ENCODE results near the gene ZNF862. TPM values are rescaled to one million over a fixed set of nuclear protein-coding genes. Genes with fewer than 3 reads are reported as not detected.

Gene ZNF862
- polyA plus RNA-seq, 1 donor from 2014 or later, result 4.3 TPM

- no peaks in the 10 kb centered on the region for H3K27me3 Mint-ChIP-seq
- H3K4me1 Mint-ChIP-seq, result no peaks in the 10 kb centered on the region
- H3K36me3 Mint-ChIP-seq, result no peaks in the 10 kb centered on the region
- no peaks in the 10 kb centered on the region for H3K9me3 Mint-ChIP-seq
- no peak overlapping the region for H3K4me3 Mint-ChIP-seq
- H3K27ac Mint-ChIP-seq, result peak overlapping the region in 1 of 3 donors; percentile 59
Observed at GRCh38 chr7:149817301-149817771, 20.8 kb upstream of the ZNF862 start.

DNA sequence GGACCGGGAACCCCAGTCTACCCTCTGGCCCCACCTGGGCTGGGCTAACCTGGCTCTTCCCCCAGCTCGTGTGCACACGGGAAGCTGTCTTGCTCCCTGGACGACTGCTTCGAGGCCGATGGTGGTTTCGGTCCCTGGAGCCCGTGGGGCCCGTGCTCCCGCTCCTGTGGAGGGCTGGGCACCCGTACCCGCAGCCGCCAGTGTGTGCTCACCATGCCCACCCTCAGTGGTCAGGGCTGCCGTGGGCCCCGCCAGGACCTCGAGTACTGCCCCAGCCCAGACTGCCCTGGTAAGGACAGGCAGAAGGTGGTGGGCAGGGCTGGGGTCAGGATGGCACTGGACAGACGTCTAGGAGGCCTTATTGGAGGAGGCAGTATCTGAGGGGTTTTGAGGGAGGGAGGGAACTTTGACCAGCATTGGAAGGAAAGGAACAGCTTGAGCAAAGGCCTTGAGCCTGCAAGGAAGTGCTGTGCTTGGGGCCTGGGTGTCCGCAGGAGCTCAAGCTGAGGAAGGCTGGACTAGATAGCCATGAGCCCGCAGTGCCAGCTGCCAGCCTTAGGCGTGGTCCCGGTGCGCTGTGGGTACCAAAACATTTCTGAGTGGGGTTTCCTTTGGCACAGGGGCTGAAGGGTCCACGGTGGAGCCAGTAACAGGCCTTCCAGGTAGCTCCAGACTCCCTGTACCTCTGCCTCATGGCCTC lies 20.2 kb upstream of the ZNF862 start:
- no peak overlapping the region for H3K27ac Mint-ChIP-seq

GRCh38 chr7:149818536-149818840 lies 19.7 kb upstream of the ZNF862 start:
- H3K27ac Mint-ChIP-seq, result no peak overlapping the region
- no peaks in the 10 kb centered on the region for H3K4me1 Mint-ChIP-seq
- no peaks in the 10 kb centered on the region for H3K9me3 Mint-ChIP-seq
- H3K4me3 Mint-ChIP-seq, result no peak overlapping the region
- no peaks in the 10 kb centered on the region for H3K36me3 Mint-ChIP-seq
- no peaks in the 10 kb centered on the region for H3K27me3 Mint-ChIP-seq

More for the DNA sequence above, 20.2 kb upstream of the ZNF862 start:
- Mint-ChIP-seq H3K4me1 (no peaks in the 10 kb centered on the region), H3K36me3 (no peaks in the 10 kb centered on the region), H3K4me3 (no peak overlapping the region), H3K27me3 (no peaks in the 10 kb centered on the region), H3K9me3 (no peaks in the 10 kb centered on the region)

DNA sequence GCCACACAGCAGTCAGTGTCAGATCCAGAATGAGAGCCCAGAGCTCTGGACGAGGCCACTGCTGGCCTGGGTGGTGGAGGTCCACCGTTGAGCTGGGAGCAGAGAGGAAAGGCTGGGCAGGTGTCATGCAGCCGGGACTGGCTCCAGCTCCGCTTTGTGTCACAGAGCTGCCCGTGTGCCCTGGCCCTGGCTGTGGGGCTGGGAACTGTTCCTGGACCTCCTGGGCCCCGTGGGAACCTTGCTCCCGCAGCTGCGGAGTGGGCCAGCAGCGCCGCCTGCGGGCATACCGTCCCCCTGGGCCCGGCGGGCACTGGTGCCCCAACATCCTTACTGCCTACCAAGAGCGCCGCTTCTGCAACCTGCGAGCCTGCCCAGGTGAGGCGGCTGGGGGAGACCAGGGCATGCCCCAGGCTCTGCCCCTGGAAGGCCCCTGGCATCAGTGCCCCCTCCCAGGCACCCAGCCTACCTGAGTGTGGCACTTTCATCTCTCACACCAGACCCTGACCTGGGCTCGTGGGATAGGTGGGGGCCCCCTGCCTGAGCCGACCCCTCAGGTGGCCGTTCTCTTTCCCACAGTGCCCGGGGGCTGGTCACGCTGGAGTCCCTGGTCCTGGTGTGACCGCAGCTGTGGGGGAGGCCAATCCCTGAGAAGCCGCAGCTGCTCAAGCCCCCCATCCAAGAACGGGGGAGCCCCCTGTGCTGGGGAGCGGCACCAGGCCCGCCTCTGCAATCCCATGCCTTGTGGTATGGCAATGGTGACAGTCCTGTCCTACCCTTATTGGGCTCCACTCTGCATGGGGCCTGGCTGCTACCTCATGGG lies 18.8 kb upstream of the ZNF862 start:
- Mint-ChIP-seq H3K4me3 (no peak overlapping the region), H3K27ac (no peak overlapping the region), H3K9me3 (no peaks in the 10 kb centered on the region)

GRCh38 chr7:149819961-149820340 lies 18.2 kb upstream of the ZNF862 start:
- Mint-ChIP-seq H3K9me3 (no peaks in the 10 kb centered on the region), H3K27me3 (no peaks in the 10 kb centered on the region), H3K4me1 (no peaks in the 10 kb centered on the region), H3K36me3 (no peaks in the 10 kb centered on the region), H3K27ac (no peak overlapping the region), H3K4me3 (no peak overlapping the region)

More for the DNA sequence above, 18.8 kb upstream of the ZNF862 start:
- Mint-ChIP-seq H3K27me3 (no peaks in the 10 kb centered on the region), H3K4me1 (no peaks in the 10 kb centered on the region), H3K36me3 (no peaks in the 10 kb centered on the region)

- Mint-ChIP-seq H3K9me3 (no peaks in the 10 kb centered on the region), H3K27me3 (no peaks in the 10 kb centered on the region), H3K4me3 (no peak overlapping the region), H3K27ac (no peak overlapping the region), H3K36me3 (no peaks in the 10 kb centered on the region), H3K4me1 (no peaks in the 10 kb centered on the region)
Observed at GRCh38 chr7:149820622-149821190, 17.5 kb upstream of the ZNF862 start.

DNA sequence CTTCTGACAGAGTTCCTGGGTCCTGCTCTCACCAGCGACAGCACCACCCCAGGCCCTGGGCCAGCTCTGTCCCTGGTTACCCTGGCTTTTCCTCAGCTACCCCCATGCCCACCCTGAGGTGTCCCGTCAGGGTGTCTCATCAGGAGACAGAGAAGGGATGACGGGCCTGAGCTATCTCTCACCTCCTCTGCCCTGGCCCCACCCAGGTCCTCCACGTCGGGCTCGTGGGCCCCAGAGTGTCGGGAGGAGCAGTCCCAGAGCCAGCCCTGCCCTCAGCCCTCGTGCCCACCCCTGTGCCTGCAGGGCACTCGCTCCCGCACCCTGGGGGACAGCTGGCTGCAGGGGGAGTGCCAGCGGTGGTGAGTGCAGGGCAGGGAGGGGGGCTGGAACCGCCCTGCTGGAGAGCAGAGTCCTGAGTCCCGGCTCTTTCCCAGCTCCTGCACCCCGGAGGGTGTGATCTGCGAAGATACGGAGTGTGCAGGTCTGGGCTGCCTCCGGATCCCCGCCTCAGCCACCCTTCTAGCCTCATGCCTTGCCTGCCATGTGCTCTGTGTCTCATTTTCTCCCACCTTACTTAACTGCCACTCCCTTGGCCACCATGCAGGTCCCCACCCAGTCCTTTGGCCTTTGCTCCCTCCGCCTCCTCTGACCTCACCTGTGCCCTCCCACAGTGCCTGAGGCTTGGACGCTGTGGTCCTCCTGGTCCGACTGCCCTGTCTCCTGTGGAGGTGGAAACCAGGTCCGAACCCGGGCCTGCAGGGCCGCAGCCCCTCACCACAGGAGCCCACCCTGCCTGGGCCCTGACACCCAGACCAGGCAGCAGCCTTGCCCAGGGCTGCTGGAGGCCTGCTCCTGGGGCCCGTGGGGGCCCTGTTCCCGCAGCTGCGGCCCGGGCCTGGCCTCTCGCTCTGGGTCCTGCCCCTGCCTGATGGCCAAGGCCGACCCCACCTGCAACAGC lies 16.7 kb upstream of the ZNF862 start:
- Mint-ChIP-seq H3K4me1 (no peaks in the 10 kb centered on the region), H3K27ac (no peak overlapping the region), H3K36me3 (no peaks in the 10 kb centered on the region), H3K9me3 (no peaks in the 10 kb centered on the region), H3K4me3 (no peak overlapping the region), H3K27me3 (no peaks in the 10 kb centered on the region)

- Mint-ChIP-seq H3K4me3 (no peak overlapping the region), H3K4me1 (no peaks in the 10 kb centered on the region), H3K9me3 (no peaks in the 10 kb centered on the region), H3K36me3 (no peaks in the 10 kb centered on the region), H3K27me3 (no peaks in the 10 kb centered on the region), H3K27ac (no peak overlapping the region)
Observed at GRCh38 chr7:149822353-149822943, 15.7 kb upstream of the ZNF862 start.

GRCh38 chr7:149823191-149823630 lies 15.0 kb upstream of the ZNF862 start:
- H3K27ac Mint-ChIP-seq, result no peak overlapping the region
- H3K9me3 Mint-ChIP-seq, result no peaks in the 10 kb centered on the region
- H3K4me1 Mint-ChIP-seq, result peaks cover 0 to 3% (median 0%) of the 10 kb centered on the region in 3 donors
- H3K27me3 Mint-ChIP-seq, result peaks cover 3% of the 10 kb centered on the region
- H3K4me3 Mint-ChIP-seq, result no peak overlapping the region
- peaks cover 2% of the 10 kb centered on the region for H3K36me3 Mint-ChIP-seq

DNA sequence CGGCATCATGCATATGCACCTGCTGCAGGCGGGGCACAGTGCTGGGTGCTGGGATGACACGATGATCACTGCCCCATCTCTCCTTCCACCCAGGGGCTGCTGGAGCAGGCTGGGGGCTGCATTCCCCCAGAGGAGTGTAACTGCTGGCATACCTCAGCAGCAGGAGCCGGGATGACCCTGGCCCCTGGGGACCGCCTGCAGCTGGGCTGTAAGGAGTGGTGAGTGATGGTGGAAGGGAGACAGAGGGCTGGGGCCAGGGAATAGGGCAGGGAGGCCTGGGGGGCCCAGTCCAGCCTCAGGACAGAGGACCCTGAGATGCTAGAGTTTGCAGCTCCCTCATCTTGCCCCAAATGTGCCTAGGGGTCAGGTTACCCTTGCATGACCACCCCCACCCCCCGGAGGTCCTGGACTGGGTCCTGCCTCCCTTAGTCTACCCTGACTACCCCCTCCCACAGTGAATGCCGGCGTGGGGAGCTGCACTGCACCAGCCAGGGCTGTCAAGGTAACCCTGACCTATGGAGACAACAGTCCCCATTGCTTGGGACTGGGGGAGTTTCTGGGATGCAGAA lies 14.5 kb upstream of the ZNF862 start:
- no peaks in the 10 kb centered on the region for H3K9me3 Mint-ChIP-seq
- peaks cover 0 to 3% (median 0%) of the 10 kb centered on the region in 3 donors for H3K4me1 Mint-ChIP-seq
- no peak overlapping the region for H3K4me3 Mint-ChIP-seq
- peaks cover 2% of the 10 kb centered on the region for H3K36me3 Mint-ChIP-seq
- peaks cover 3% of the 10 kb centered on the region for H3K27me3 Mint-ChIP-seq
- H3K27ac Mint-ChIP-seq, result no peak overlapping the region

- Mint-ChIP-seq H3K4me3 (no peak overlapping the region), H3K27me3 (peaks cover 3% of the 10 kb centered on the region), H3K9me3 (no peaks in the 10 kb centered on the region), H3K4me1 (peaks cover 0 to 3% (median 0%) of the 10 kb centered on the region in 3 donors), H3K36me3 (peaks cover 2% of the 10 kb centered on the region), H3K27ac (no peak overlapping the region)
Observed at GRCh38 chr7:149824301-149824741, 13.9 kb upstream of the ZNF862 start.

- H3K4me3 Mint-ChIP-seq, result no peak overlapping the region
- H3K27me3 Mint-ChIP-seq, result peaks cover 3% of the 10 kb centered on the region
- H3K36me3 Mint-ChIP-seq, result peaks cover 2% of the 10 kb centered on the region
- H3K9me3 Mint-ChIP-seq, result no peaks in the 10 kb centered on the region
- H3K4me1 Mint-ChIP-seq, result peaks cover 0 to 3% (median 0%) of the 10 kb centered on the region in 3 donors
- no peak overlapping the region for H3K27ac Mint-ChIP-seq
Observed at GRCh38 chr7:149824748-149825566, 13.2 kb upstream of the ZNF862 start.

DNA sequence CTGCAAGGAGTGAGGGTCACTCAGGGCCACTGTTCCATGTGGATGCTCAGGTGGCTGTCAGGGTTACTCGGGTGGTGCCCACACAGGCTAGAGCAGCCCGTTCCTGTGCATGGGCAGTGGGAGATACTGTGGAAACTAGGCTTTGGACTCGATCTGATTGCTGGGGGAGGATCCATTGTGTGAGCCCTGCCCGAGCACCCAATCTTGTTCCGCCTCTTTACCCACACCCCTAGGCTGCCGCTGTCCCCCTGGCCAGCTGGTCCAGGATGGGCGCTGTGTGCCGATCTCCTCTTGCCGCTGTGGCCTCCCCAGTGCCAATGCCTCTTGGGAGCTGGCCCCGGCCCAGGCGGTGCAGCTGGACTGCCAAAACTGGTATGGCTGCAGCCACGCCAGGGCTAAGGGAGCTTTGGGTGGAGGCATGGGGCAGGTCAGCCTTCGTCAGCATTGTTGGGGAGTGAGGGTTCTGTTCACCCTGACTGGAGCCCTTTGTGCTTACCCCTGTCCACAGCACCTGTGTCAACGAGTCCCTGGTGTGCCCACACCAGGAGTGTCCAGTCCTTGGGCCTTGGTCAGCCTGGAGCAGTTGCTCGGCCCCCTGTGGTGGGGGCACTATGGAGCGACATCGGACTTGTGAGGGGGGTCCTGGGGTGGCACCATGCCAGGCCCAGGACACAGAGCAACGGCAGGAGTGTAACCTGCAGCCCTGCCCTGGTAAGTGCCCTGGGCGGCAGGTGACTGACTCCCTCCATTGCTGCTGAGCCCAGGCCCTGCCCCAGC lies 12.4 kb upstream of the ZNF862 start:
- Mint-ChIP-seq H3K9me3 (no peaks in the 10 kb centered on the region), H3K4me3 (no peak overlapping the region), H3K27me3 (peaks cover 3% of the 10 kb centered on the region), H3K27ac (no peak overlapping the region), H3K36me3 (peaks cover 2% of the 10 kb centered on the region), H3K4me1 (peaks cover 0 to 3% (median 0%) of the 10 kb centered on the region in 3 donors)

Measured in IgD-negative memory B cell (primary cell).